Fibroblast of gingiva (primary cell): ENCODE measurements around the gene CLEC4E.
"Not testable (repeated sequence)": the region's sequence is repeated elsewhere in the genome, so short reads cannot be mapped to it uniquely, and the experiment has no call there.

Source experiments
- DNase-seq: peaks from one replicate; pipeline ENCODE4 v3.0.0-alpha.2; 2011; ENCODE audit warnings: low read depth

The CLEC4E gene

DNA sequence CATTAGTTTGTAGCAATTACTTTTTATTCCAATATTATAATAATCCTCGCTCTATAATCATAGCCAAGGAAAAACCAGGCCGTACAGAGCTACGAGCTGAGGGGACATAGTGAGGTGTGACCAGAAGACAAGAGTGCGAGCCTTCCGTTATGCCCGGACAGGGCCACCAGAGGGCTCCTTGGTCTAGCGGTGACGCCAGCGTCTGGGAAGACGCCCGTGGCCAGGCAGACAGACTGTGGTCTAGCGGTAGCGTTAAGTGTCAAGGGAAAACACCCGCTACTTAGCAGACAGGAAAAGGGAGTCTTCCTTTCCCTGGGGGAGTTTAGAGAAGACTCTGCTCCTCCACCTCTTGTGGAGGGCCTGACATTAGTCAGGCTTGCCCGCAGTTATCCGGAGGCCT lies 2.9 kb downstream of the CLEC4E start:
- not testable (repeated sequence) for DNase-seq

- DNase-seq, result no peak
These were observed 8.7 kb downstream of the CLEC4E start for GRCh38 chr12:8532045-8532444.

- no peak for DNase-seq
These were observed 13.2 kb downstream of the CLEC4E start for GRCh38 chr12:8527250-8528130.

DNA sequence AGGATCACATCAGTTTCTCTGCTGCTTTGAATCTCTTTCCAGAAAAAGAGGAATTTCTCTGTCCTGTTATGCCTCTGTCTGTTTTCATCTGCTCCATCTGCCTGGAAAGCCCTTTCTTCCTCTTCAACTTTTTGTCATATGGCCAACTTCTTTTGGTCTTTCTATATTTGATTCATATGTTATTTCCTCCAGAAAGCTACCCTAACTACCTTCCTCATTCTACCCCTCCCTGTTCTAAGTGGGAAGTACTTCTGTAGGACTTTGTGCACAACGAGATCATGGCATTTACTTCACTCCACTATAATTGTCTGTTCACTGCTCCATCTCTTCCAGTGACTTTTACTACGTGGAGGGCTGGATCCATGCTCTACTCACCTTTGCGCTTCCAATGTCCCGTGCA lies 21.5 kb downstream of the CLEC4E start:
- no peak for DNase-seq

DNA sequence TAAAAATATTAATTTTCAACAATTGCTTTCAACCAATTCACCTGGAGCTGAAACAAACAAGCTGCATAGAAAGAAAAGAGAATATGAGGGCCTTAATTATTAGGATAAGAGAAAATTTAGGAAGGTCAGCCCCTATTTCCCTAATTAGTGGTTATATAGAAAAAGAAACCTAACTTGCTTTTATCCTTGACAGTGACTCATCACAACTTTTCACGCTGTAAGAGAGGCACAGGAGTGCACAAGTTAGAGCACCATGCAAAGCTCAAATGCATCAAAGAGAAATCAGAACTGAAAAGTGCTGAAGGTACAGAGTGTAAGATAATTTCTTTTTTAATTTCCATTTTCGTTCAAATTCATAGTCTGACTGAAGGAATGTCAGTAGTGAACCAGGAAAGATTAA lies 22.7 kb downstream of the CLEC4E start:
- DNase-seq, result no peak

DNA sequence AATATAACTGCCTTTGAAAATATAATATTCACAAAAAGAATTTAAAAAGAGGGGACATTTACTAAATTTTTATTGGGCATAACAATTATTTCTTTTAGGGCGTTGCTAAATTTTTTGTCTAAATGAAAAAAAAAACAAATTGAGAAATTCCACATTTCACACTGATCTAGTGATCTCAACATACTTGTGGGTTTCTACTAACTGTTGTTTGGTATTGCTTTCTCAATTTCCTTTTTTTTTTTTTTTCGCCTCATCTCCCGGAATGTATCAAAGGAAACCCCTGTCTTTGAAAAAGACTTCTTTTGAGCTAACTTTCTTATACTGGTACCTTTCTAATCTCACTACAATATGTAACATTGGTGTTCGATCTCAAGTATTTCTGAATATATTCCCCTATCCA lies 27.4 kb downstream of the CLEC4E start, which contains the start of gene CLEC4D:
TSS of gene CLEC4D (plus strand) at position 248 of the 400 bp plus-strand sequence. CDS start 230 bp downstream, outside the sequence.
- DNase-seq, result no peak

DNA sequence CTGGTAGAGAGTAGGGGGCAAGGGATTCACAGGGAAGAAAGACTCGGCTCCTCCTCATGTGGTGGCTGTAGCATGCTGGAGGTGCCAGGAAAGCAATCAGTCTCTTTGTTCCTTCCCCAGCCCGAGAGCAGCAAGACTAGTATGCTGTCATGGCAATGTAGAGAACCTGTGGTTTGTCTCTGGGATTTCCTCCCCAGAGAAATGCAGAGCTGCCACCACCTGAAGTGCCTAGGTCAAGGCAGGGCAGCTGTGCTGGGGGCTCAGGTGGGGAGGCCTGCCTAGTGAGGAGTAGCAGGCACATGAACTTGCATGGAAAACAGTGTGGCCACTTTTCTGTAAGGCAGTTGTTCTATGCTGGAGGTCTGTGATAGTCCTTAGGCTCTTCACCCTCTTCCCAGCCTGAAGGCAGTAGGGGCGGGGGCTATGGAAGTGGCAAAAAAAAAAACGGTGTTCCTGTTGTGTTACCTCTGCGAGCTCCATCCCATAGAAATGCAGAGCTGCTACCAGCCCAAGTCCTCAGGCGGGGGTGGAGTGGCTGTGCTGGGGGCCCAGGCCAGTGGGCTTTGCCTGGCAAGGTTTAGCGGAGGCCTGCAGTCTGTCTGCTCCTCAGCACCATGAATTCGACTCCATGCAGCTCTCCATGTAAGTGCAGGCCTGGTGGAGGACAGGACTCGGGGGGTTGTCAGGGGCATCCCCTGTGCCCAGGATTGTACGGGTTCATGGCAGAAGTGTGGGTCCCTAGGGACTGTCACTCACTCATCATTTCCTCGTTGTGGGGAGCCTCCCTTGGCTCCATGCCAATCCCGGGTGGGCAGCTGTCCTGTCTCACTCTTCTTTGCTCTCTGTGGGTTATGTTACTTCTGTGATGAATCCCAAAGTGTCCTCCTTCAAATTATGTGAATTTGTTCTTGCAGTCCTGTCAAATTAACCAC lies 31.5 kb downstream of the CLEC4E start:
- no peak for DNase-seq

GRCh38 chr12:8508223-8508622 lies 32.5 kb downstream of the CLEC4E start:
- DNase-seq, result no peak

DNA sequence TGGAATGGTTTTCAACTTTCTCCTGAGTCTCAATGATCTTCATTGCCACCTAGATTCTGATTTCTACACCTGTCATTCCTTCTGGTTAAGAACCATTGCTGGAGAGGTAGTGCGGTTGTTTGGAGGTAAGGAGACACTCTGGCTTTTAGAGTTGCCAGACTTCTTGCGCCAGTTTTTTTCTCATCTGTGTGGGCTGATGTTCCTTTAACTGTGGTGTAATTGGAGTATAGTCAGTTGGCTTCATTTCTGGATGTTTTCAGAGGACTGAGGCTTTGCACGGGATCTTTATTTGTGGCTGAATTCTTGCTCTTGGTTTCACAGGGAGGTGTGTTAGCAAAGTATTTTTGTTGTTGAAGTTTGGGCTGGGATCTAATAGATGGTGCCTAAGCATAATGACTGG lies 33.1 kb downstream of the CLEC4E start:
- DNase-seq, result no peak

- no peak for DNase-seq
These were observed 36.4 kb downstream of the CLEC4E start for GRCh38 chr12:8504351-8504750.

- no peak for DNase-seq
These were observed 39.0 kb downstream of the CLEC4E start for GRCh38 chr12:8501720-8502119.

GRCh38 chr12:8499616-8500015 lies 41.1 kb downstream of the CLEC4E start:
- DNase-seq, result no peak

GRCh38 chr12:8496074-8496473 lies 44.6 kb downstream of the CLEC4E start:
- DNase-seq, result not testable (repeated sequence)

DNA sequence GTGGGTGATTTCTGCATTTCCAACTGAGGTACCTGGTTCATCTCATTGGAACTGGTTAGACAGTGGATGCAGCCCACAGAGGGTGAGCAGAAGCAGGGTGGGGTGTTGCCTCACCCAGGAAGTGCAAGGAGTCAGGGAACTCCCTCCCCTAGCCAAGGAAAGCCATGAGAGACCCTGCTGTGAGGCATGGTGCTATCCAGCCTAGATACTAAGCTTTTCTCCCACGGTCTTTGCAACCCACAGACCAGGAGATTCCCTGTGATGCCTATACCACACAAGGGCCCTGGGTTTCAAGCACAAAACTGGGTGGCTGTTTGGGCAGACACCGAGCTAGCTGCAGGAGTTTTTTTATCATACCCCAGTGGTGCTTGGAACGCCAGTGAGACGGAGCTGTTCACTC lies 45.0 kb downstream of the CLEC4E start:
- DNase-seq, result not testable (repeated sequence)

DNA sequence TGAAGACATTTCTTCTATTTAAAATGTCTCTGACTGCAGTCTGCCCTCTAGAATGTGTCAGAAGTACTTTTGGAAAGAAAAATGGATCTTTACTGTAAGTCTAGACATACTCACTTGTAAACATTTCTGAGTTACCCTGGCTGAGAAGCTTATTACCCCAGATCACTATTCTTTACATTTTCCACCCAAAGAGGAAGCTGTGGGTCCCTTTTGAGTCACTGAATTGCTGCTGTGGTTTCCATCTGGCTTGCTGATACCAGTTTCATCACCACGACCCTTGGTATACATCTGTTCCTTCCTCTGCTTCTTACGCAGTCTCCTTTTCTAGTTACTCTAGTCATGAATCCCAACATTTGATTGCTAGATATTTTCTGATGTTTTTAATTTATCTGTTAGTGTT lies 47.6 kb downstream of the CLEC4E start:
- DNase-seq, result no peak

DNA sequence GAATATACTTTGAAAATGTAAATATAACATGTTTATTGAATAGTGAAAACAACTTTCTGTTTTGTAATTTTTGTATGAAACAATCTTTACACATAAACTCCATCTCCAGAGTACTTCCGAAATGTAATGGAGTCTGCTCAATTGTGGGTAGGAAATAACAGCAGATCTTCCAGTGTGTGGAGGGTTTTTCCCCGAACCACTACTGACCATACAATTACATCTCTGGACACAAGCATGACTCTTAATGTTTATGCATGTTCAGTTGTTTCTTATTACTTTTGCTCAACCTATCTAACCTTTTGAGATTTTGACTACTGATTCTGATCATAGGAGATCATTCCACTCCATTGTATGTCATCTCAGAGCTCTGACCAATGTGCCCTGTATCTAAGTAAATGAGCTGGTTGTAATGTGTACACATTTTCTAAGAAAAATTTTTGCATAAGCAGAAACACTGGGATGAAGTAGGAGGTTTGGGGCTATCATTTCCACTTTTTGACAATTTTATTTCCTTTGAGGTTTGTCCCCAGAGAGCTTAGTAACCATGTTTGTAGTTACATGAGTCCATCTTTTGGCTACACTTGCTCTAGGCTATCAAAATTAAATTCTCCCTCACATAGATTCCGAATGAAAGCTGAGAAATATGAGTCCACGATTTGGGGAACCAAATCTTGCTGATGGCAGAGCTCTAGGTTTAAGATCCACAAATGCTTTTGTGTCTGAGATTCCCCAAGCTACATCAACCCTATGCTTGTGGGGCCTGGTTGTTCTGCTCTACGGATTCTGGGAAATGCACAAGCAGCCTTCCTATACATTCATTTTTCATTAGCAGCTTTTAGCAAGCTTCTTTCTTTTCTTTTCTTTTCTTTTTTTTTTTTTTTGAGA lies 48.8 kb downstream of the CLEC4E start:
- no peak for DNase-seq
